Keratinocyte (primary cell): ENCODE data around the gene DNAI7. TPM values are rescaled to one million over a fixed set of nuclear protein-coding genes. Genes with fewer than 3 reads are reported as not detected.

ENCODE experiments used
- DNase-seq: peaks from one replicate; pipeline ENCODE4 v3.0.0-alpha.2; 2011; ENCODE audit warnings: low read depth, missing footprints, low spot score
- FAIRE-seq: peaks from 2 replicates; lab custom pipeline; 2011; peaks lifted over from hg19 to GRCh38; lab: Jason Lieb, UNC
- H2AFZ ChIP-seq: 2 replicates; pipeline ENCODE4 v1.6.0; 2012; ENCODE audit warnings: low read length, control low read depth, inconsistent platforms; ENCODE audit not compliant: control insufficient read depth
- H3K27ac ChIP-seq: 2 replicates; pipeline ENCODE4 v1.5.1; 2011; ENCODE audit warnings: low read length; ENCODE audit not compliant: control insufficient read depth, insufficient read depth
- H3K27me3 ChIP-seq: 3 replicates; pipeline ENCODE4 v1.6.0; 2011; ENCODE audit warnings: low read length; ENCODE audit not compliant: control insufficient read depth, insufficient read depth; ENCODE audit errors: extremely low read depth
- H3K36me3 ChIP-seq, 2 experiments: 2 replicates in 1 of 2; 3 replicates in 1 of 2; pipeline ENCODE4 v1.5.1; 2011; ENCODE audit warnings: low read length in 2 of 2, mild to moderate bottlenecking in 1 of 2; ENCODE audit not compliant: control insufficient read depth in 2 of 2, insufficient read depth in 2 of 2; ENCODE audit errors: extremely low read depth in 1 of 2
- H3K4me1 ChIP-seq: 3 replicates; pipeline ENCODE4 v1.5.1; 2011; ENCODE audit warnings: low read length; ENCODE audit not compliant: control insufficient read depth, insufficient read depth; ENCODE audit errors: extremely low read depth
- H3K4me2 ChIP-seq: 3 replicates; pipeline ENCODE4 v1.6.0; 2011; ENCODE audit warnings: low read depth, low read length; ENCODE audit not compliant: control insufficient read depth, insufficient read depth; ENCODE audit errors: extremely low read depth
- H3K4me3 ChIP-seq, 3 experiments: fragments of 200-600 bp in 1 of 3; sonication (generic) in 1 of 3; 2 replicates in 2 of 3; 3 replicates in 1 of 3; pipeline ENCODE4 v1.5.1; 2011 to 2016; ENCODE audit warnings: low read length in 3 of 3, mild to moderate bottlenecking in 3 of 3, control low read depth in 2 of 3, inconsistent platforms in 1 of 3, low read depth in 1 of 3, mixed read lengths in 1 of 3, mixed run types in 1 of 3, moderate library complexity in 1 of 3; ENCODE audit not compliant: control insufficient read depth in 2 of 3, insufficient read depth in 2 of 3; ENCODE audit errors: extremely low read depth in 1 of 3
- H3K79me2 ChIP-seq: 2 replicates; pipeline ENCODE4 v1.6.0; 2012; ENCODE audit warnings: low read length; ENCODE audit not compliant: control insufficient read depth, insufficient read depth
- H3K9ac ChIP-seq: 3 replicates; pipeline ENCODE4 v1.6.0; 2011; ENCODE audit warnings: low read length; ENCODE audit not compliant: control insufficient read depth, insufficient read depth; ENCODE audit errors: extremely low read depth
- H3K9me1 ChIP-seq: 3 replicates; pipeline ENCODE4 v1.6.0; 2011; ENCODE audit warnings: low read length; ENCODE audit not compliant: control insufficient read depth, insufficient read depth; ENCODE audit errors: extremely low read depth
- H3K9me3 ChIP-seq: 2 replicates; pipeline ENCODE4 v1.5.1; 2012; ENCODE audit warnings: low read depth, low read length; ENCODE audit not compliant: control insufficient read depth
- H4K20me1 ChIP-seq: 3 replicates; pipeline ENCODE4 v1.6.0; 2011; ENCODE audit warnings: low read length; ENCODE audit not compliant: control insufficient read depth, insufficient read depth; ENCODE audit errors: extremely low read depth
- CTCF ChIP-seq, 3 experiments: IDR thresholded peaks in 1 of 3; conservative IDR thresholded peaks in 1 of 3; optimal IDR thresholded peaks in 1 of 3; 2 replicates in 2 of 3; 3 replicates in 1 of 3; pipeline versions ENCODE3 to v1.5.1; 2011; ENCODE audit warnings: low read length in 3 of 3, mild to moderate bottlenecking in 3 of 3, moderate library complexity in 2 of 3, control low read depth in 1 of 3, inconsistent platforms in 1 of 3; ENCODE audit not compliant: insufficient read depth in 2 of 3; ENCODE audit errors: extremely low read depth in 1 of 3
- EZH2 ChIP-seq: IDR thresholded peaks from one replicate; pipeline ENCODE4 v1.6.1; 2012; ENCODE audit warnings: inconsistent platforms, mild to moderate bottlenecking, low read length, moderate library complexity
- dilution Hi-C: fragments of 300-500 bp; cut with MboI; formaldehyde crosslinking; loops from one replicate; pipeline ENCODE4 v1.7.0; 2020; ENCODE audit warnings: low sequenced_read_pairs; ENCODE audit not compliant: extremely low pct_ligation_motif_present
- polyA plus RNA-seq, 5 experiments: library from polyadenylated mRNA; depleted of rRNA in 3 of 5; stranded (reverse) in 3 of 5; stranded (forward) in 1 of 5; unstranded in 1 of 5; fragments of >200 nt; gene quantifications; 1 replicate in 1 of 5; 2 replicates in 3 of 5; 3 replicates in 1 of 5; pipeline versions ENCODE4 v1.2.1 to v1.2.3, GENCODE V29; 2011 to 2012; ENCODE audit warnings: missing spikeins in 2 of 5, low read depth in 1 of 5, low replicate concordance in 1 of 5

DNAI7 gene
- polyA plus RNA-seq, 1 donor (not counting 4 experiments of a cell fraction or from before 2014, with no cell fraction given) = 0.10 TPM

- Histone ChIP-seq H3K36me3 (no peaks in the 10 kb centered on the region), H3K4me1 (peaks cover 5% of the 10 kb centered on the region), H3K27ac (no peak overlapping the region), H3K4me2 (peak overlapping the region; percentile 33), H3K9ac (no peak overlapping the region), H4K20me1 (no peaks in the 10 kb centered on the region), H3K79me2 (no peaks in the 10 kb centered on the region), H3K4me3 (no peak overlapping the region), H3K9me1 (no peaks in the 10 kb centered on the region), H3K27me3 (no peaks in the 10 kb centered on the region), H2AFZ (peak overlapping the region; percentile 59), H3K9me3 (no peaks in the 10 kb centered on the region)
- dilution Hi-C loops = no loop called here
- no peak for TF ChIP-seq EZH2
- TF ChIP-seq CTCF (optimal IDR thresholded peaks at IDR 0.05 in 1 of 3, IDR thresholded peaks at IDR 0.05 in 1 of 3, conservative IDR thresholded peaks at IDR 0.05 in 1 of 3; ENCODE audit: extremely low read depth in 1 of 3, insufficient read depth in 2 of 3, low read length in 3 of 3) = peak in 2 of 3 experiments; percentile 50 to 60
- DNase-seq (no peak), FAIRE-seq (no peak)
These were observed 39.9 kb downstream of the DNAI7 start for GRCh38 chr12:25155022-25155576.

- TF ChIP-seq CTCF (optimal IDR thresholded peaks at IDR 0.05 in 1 of 3, IDR thresholded peaks at IDR 0.05 in 1 of 3, conservative IDR thresholded peaks at IDR 0.05 in 1 of 3; ENCODE audit: extremely low read depth in 1 of 3, insufficient read depth in 2 of 3, low read length in 3 of 3) (no peak), EZH2 (no peak)
- no peak for DNase-seq
- Histone ChIP-seq H3K4me3 (no peak overlapping the region), H3K4me2 (no peak overlapping the region), H4K20me1 (no peaks in the 10 kb centered on the region), H3K27me3 (no peaks in the 10 kb centered on the region), H3K9ac (no peak overlapping the region), H3K4me1 (peaks cover 5% of the 10 kb centered on the region), H3K9me3 (no peaks in the 10 kb centered on the region), H3K36me3 (no peaks in the 10 kb centered on the region), H3K27ac (no peak overlapping the region), H2AFZ (no peak overlapping the region), H3K9me1 (no peaks in the 10 kb centered on the region), H3K79me2 (no peaks in the 10 kb centered on the region)
- dilution Hi-C loops = no loop called here
- FAIRE-seq = no peak
These were observed 42.9 kb downstream of the DNAI7 start for GRCh38 chr12:25152055-25152454.
